Endodermal cell (in vitro differentiated cells): Measurements from ENCODE around the gene NPHP4. TPM values are rescaled to one million over a fixed set of nuclear protein-coding genes. Genes with fewer than 3 reads are reported as not detected.

Experiments
- DNase-seq: peaks from one replicate; pipeline ENCODE4 v3.0.0-alpha.2; 2017
- H3K27ac ChIP-seq: 2 replicates; pipeline ENCODE4 v1.5.1; 2013; ENCODE audit warnings: mild to moderate bottlenecking, low read depth, low read length, moderate library complexity
- H3K27me3 ChIP-seq: 2 replicates; pipeline ENCODE4 v1.6.1; 2013; ENCODE audit warnings: mild to moderate bottlenecking, low read length, moderate library complexity; ENCODE audit not compliant: insufficient read depth, control insufficient read depth, poor library complexity, severe bottlenecking
- H3K36me3 ChIP-seq: 2 replicates; pipeline ENCODE4 v1.7.0; 2013; ENCODE audit warnings: mild to moderate bottlenecking, low read length, moderate library complexity; ENCODE audit not compliant: control insufficient read depth, insufficient read depth
- H3K4me1 ChIP-seq: one replicate; pipeline ENCODE4 v1.7.0; 2013; ENCODE audit warnings: low read length; ENCODE audit not compliant: control insufficient read depth, insufficient read depth
- H3K4me3 ChIP-seq: 2 replicates; pipeline ENCODE4 v1.5.1; 2013; ENCODE audit warnings: mild to moderate bottlenecking, low read length, moderate library complexity
- H3K9ac ChIP-seq: 2 replicates; pipeline ENCODE4 v1.6.1; 2013; ENCODE audit warnings: mild to moderate bottlenecking, low read length, moderate library complexity; ENCODE audit not compliant: poor library complexity, severe bottlenecking; ENCODE audit errors: extremely low read depth
- H3K9me3 ChIP-seq: 2 replicates; pipeline ENCODE4 v1.6.1; 2013; ENCODE audit warnings: mild to moderate bottlenecking, low read length, moderate library complexity; ENCODE audit not compliant: control insufficient read depth
- H3K27ac Mint-ChIP-seq: 2 replicates; pipeline ENCODE4 v1.8.0; 2020; ENCODE audit warnings: mixed read lengths
- H3K27me3 Mint-ChIP-seq: 2 replicates; pipeline ENCODE4 v1.8.0; 2021; ENCODE audit warnings: mild to moderate bottlenecking, mixed read lengths; ENCODE audit not compliant: insufficient read depth
- H3K36me3 Mint-ChIP-seq: 2 replicates; pipeline ENCODE4 v1.8.0; 2020; ENCODE audit warnings: low read depth, mixed read lengths
- H3K4me1 Mint-ChIP-seq: 2 replicates; pipeline ENCODE4 v1.8.0; 2020; ENCODE audit warnings: mixed read lengths
- H3K4me3 Mint-ChIP-seq: 2 replicates; pipeline ENCODE4 v1.8.0; 2020; ENCODE audit warnings: mild to moderate bottlenecking, moderate library complexity, mixed read lengths
- H3K9me3 Mint-ChIP-seq: 2 replicates; pipeline ENCODE4 v1.8.0; 2020; ENCODE audit warnings: mild to moderate bottlenecking, mixed read lengths
- WGBS, 2 experiments: methylation state at CpG; one replicate each; pipeline versions ENCODE4 v1.1.5 to v1.1.7; 2013; ENCODE audit warnings: missing lambda C conversion rate in 2 of 2, mixed read lengths in 1 of 2; ENCODE audit not compliant: insufficient coverage in 1 of 2, insufficient read length in 1 of 2; 5-methylcytosine and 5-hydroxymethylcytosine counted together
- total RNA-seq, 2 donors: library from RNA; stranded (reverse); fragmentation: NEBNext Ultra II Directional in 1 of 2; extraction: Animal tissue kit (Norgen Biotek cat#: 25700) in 1 of 2; gene quantifications; 2 replicates in 1 of 2; 3 replicates in 1 of 2; pipeline ENCODE4 v1.2.1, GENCODE V29; 2021
- TF ChIP-seq, protein P1 (sequence below): fragments of 200-600 bp; sonication (generic); conservative IDR thresholded peaks from 2 replicates; pipeline ENCODE4 v1.5.0; 2021; ENCODE audit warnings: antibody characterized with exemption, mild to moderate bottlenecking

NPHP4 gene
- total RNA-seq, 2 donors from 2014 or later, result 19.1 to 25.4 TPM

DNA sequence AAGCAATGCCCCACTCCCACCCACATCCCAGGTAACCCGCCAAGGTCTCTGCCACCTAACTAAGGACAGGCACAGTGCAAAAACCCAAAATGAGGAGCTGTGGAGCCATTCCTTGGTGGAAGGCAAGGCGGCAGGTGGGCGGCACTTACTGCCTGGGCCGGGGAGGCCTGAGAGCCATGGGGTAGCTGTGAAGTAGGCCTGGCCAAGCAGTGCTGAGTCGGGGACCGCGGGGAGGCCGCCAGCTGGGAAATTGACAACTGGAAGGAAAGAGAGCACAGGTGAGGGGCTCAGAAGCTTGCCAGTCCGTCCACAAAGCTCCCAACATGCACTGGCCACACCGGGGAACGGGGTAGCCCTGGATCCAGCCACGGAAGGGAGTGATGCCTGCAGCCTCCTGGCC is 85.3 kb downstream of the NPHP4 start:
- Mint-ChIP-seq H3K27ac (no peak overlapping the region), H3K4me3 (no peak overlapping the region), H3K27me3 (no peaks in the 10 kb centered on the region), H3K9me3 (no peaks in the 10 kb centered on the region), H3K36me3 (peaks cover 15% of the 10 kb centered on the region), H3K4me1 (no peaks in the 10 kb centered on the region)
- Histone ChIP-seq H3K4me1 (no peaks in the 10 kb centered on the region), H3K27ac (no peak overlapping the region), H3K36me3 (no peaks in the 10 kb centered on the region), H3K4me3 (no peak overlapping the region), H3K9me3 (no peaks in the 10 kb centered on the region), H3K27me3 (no peaks in the 10 kb centered on the region), H3K9ac (no peak overlapping the region)
- peak; percentile 24 for DNase-seq
- 94 to 100% methylated on average over 5 to 12 of the region's 12 CpGs for WGBS, 2 experiments
- TF ChIP-seq, protein P1, sequence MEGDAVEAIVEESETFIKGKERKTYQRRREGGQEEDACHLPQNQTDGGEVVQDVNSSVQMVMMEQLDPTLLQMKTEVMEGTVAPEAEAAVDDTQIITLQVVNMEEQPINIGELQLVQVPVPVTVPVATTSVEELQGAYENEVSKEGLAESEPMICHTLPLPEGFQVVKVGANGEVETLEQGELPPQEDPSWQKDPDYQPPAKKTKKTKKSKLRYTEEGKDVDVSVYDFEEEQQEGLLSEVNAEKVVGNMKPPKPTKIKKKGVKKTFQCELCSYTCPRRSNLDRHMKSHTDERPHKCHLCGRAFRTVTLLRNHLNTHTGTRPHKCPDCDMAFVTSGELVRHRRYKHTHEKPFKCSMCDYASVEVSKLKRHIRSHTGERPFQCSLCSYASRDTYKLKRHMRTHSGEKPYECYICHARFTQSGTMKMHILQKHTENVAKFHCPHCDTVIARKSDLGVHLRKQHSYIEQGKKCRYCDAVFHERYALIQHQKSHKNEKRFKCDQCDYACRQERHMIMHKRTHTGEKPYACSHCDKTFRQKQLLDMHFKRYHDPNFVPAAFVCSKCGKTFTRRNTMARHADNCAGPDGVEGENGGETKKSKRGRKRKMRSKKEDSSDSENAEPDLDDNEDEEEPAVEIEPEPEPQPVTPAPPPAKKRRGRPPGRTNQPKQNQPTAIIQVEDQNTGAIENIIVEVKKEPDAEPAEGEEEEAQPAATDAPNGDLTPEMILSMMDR, result no peak

DNA sequence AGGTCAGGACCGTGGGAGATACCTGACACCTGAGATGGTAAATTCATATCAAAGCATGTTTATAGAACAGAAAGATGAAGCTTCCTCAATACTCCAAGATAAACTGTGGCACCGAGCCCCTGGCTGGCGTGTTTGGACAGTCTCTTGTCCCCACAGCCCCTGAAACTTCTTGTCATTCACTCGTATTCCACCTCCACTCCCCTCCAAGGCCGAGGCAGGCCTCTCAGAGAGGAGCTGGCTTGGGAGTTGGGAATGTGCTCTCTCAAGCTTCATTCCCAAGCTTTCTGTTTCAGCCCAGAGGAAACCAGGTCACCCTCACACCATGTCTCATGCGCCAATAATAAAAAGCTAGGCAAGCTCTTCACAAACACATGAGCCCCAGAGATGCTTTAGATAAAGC is 86.1 kb downstream of the NPHP4 start:
- WGBS, 2 experiments, result 88 to 96% methylated on average over 4 to 6 of the region's 6 CpGs
- Mint-ChIP-seq H3K4me3 (no peak overlapping the region), H3K27me3 (no peaks in the 10 kb centered on the region), H3K27ac (no peak overlapping the region), H3K4me1 (no peaks in the 10 kb centered on the region), H3K9me3 (no peaks in the 10 kb centered on the region), H3K36me3 (peaks cover 19% of the 10 kb centered on the region)
- Histone ChIP-seq H3K36me3 (no peaks in the 10 kb centered on the region), H3K27ac (no peak overlapping the region), H3K9me3 (no peaks in the 10 kb centered on the region), H3K4me3 (no peak overlapping the region), H3K27me3 (no peaks in the 10 kb centered on the region), H3K4me1 (no peaks in the 10 kb centered on the region), H3K9ac (no peak overlapping the region)
- TF ChIP-seq, protein P1, result no peak
- peak; percentile 33 for DNase-seq

DNA sequence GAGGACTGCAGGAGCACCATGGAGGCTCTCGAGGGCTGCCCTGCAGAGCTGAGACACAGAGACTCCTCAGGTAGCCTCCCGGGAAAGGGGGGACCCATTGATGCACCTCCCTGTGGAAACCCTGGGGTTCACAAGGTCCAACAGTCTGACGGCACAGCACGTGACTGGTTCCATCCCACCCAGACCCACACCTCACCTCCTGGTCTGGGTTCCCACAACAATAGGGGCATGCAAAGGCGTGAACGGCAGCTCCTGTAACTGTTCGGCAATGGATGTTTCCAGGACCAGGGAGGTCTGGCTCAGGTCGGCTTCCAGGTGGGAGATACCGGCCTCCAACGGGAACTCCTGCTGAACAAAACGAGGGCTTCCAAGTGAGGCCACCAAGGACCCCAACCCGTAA is 86.8 kb downstream of the NPHP4 start:
- no peak overlapping the region for H3K4me3 ChIP-seq
- no peak overlapping the region for H3K4me3 Mint-ChIP-seq
- H3K27me3 Mint-ChIP-seq, result no peaks in the 10 kb centered on the region
- no peaks in the 10 kb centered on the region for H3K4me1 Mint-ChIP-seq
- H3K27ac Mint-ChIP-seq, result no peak overlapping the region
- 94 to 96% methylated on average over 8 to 12 of the region's 12 CpGs for WGBS, 2 experiments
- H3K36me3 ChIP-seq, result no peaks in the 10 kb centered on the region
- no peaks in the 10 kb centered on the region for H3K4me1 ChIP-seq
- TF ChIP-seq, protein P1, result no peak
- DNase-seq, result peak; percentile 30
- peaks cover 19% of the 10 kb centered on the region for H3K36me3 Mint-ChIP-seq
- H3K9me3 Mint-ChIP-seq, result no peaks in the 10 kb centered on the region
- no peaks in the 10 kb centered on the region for H3K27me3 ChIP-seq
- H3K27ac ChIP-seq, result no peak overlapping the region
- no peak overlapping the region for H3K9ac ChIP-seq
- no peaks in the 10 kb centered on the region for H3K9me3 ChIP-seq
